Astrocyte (in vitro differentiated cells and primary cell): Measurements from ENCODE around the gene PRDM8. TPM values are rescaled to one million over a fixed set of nuclear protein-coding genes. Genes with fewer than 3 reads are reported as not detected.

ENCODE experiments used
- DNase-seq: peaks from one replicate; pipeline ENCODE4 v3.0.0-alpha.2; 2010; ENCODE audit warnings: low read depth
- FAIRE-seq: peaks from 2 replicates; lab custom pipeline; 2011; peaks lifted over from hg19 to GRCh38; lab: Jason Lieb, UNC
- H2AFZ ChIP-seq: 2 replicates; pipeline ENCODE4 v1.6.0; 2012; ENCODE audit warnings: low read depth, low read length, inconsistent platforms
- H3K27ac ChIP-seq: 2 replicates; pipeline ENCODE4 v1.5.1; 2011; ENCODE audit warnings: low read depth, low read length, inconsistent platforms
- H3K27me3 ChIP-seq: 2 replicates; pipeline ENCODE4 v1.6.0; 2011; ENCODE audit warnings: low read length, inconsistent platforms; ENCODE audit not compliant: insufficient read depth
- H3K36me3 ChIP-seq: 2 replicates; pipeline ENCODE4 v1.5.1; 2011; ENCODE audit warnings: low read length, inconsistent platforms; ENCODE audit not compliant: insufficient read depth
- H3K4me1 ChIP-seq: 2 replicates; pipeline ENCODE4 v1.5.1; 2011; ENCODE audit warnings: low read length, inconsistent platforms; ENCODE audit not compliant: insufficient read depth
- H3K4me2 ChIP-seq: 2 replicates; pipeline ENCODE4 v1.6.0; 2012; ENCODE audit warnings: low read length, inconsistent platforms
- H3K4me3 ChIP-seq: 2 replicates; pipeline ENCODE4 v1.5.1; 2011; ENCODE audit warnings: low read depth, mild to moderate bottlenecking, low read length, inconsistent platforms; ENCODE audit not compliant: insufficient read depth
- H3K79me2 ChIP-seq: 2 replicates; pipeline ENCODE4 v1.6.0; 2012; ENCODE audit warnings: mild to moderate bottlenecking, low read length, inconsistent platforms; ENCODE audit not compliant: insufficient read depth
- H3K9ac ChIP-seq: 2 replicates; pipeline ENCODE4 v1.6.0; 2012; ENCODE audit warnings: mild to moderate bottlenecking, low read length, inconsistent platforms
- H3K9me3 ChIP-seq: 2 replicates; pipeline ENCODE4 v1.5.1; 2012; ENCODE audit warnings: low read depth, mild to moderate bottlenecking, low read length, inconsistent platforms; ENCODE audit not compliant: insufficient read depth
- H4K20me1 ChIP-seq: 2 replicates; pipeline ENCODE4 v1.6.0; 2012; ENCODE audit warnings: low read length, inconsistent platforms; ENCODE audit not compliant: insufficient read depth
- H3K27ac Mint-ChIP-seq: one replicate; pipeline ENCODE4 v1.8.0; 2021; ENCODE audit warnings: mild to moderate bottlenecking, mixed read lengths; ENCODE audit not compliant: unreplicated experiment
- H3K27me3 Mint-ChIP-seq: one replicate; pipeline ENCODE4 v1.8.0; 2021; ENCODE audit warnings: low read depth, mixed read lengths; ENCODE audit not compliant: unreplicated experiment
- H3K36me3 Mint-ChIP-seq: one replicate; pipeline ENCODE4 v1.8.0; 2021; ENCODE audit warnings: low read depth, mixed read lengths; ENCODE audit not compliant: unreplicated experiment
- H3K4me1 Mint-ChIP-seq: one replicate; pipeline ENCODE4 v1.8.0; 2021; ENCODE audit warnings: low read depth, mixed read lengths; ENCODE audit not compliant: unreplicated experiment
- H3K4me3 Mint-ChIP-seq: one replicate; pipeline ENCODE4 v1.8.0; 2021; ENCODE audit warnings: mild to moderate bottlenecking, moderate library complexity, mixed read lengths; ENCODE audit not compliant: unreplicated experiment
- H3K9me3 Mint-ChIP-seq: one replicate; pipeline ENCODE4 v1.8.0; 2021; ENCODE audit warnings: mild to moderate bottlenecking, mixed read lengths; ENCODE audit not compliant: unreplicated experiment
- EZH2 ChIP-seq: IDR thresholded peaks from 2 replicates; pipeline ENCODE4 v1.6.1; 2012; ENCODE audit warnings: mild to moderate bottlenecking, low read length, inconsistent platforms; ENCODE audit not compliant: insufficient read depth
- total RNA-seq: library from RNA; stranded (reverse); gene quantifications from 2 replicates; pipeline ENCODE4 v1.2.1, GENCODE V29; 2021
- TF ChIP-seq, protein P1 (sequence below): IDR thresholded peaks from 2 replicates; pipeline ENCODE4 v1.5.1; 2011; ENCODE audit warnings: low read depth, mild to moderate bottlenecking, inconsistent platforms, low read length, moderate library complexity; ENCODE audit not compliant: insufficient read depth

The PRDM8 gene
- total RNA-seq, 1 donor from 2014 or later: 0.25 TPM

DNA sequence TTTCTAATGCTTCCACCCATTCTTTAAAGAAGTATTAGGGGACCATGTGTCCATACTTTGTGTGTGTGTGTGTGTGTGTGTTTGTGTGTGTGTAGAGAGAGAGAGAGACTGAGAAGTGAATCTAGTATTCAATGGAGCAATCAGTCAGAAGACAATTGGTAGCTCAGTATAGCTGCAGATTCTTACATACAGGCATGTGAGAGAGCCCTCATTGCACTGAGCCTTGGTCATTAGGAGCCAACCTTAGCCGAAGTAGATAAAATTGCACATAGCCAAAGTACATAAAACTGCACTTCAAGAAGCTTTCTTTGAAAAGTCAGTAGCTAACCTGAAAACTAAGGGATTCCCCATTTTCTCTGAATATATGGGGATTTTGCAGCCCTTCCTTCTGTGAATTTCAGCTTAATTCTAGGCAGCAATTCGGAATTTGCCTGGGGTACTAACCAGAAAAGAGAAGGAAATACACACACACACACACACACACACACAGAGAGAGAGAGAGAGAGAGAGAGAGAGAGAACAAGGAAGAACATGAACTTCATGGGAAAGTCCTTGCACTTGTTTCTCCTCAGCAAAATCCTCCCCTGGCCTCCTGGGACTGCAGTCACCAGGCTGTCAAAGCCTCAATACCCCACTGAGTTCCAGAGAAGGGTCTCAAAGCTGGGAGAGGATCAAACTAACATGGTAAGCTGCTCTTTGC lies 1.7 kb upstream of the PRDM8 start:
- no peaks in the 10 kb centered on the region for H3K9me3 ChIP-seq
- Mint-ChIP-seq H3K4me1 (no peaks in the 10 kb centered on the region), H3K9me3 (no peaks in the 10 kb centered on the region), H3K27ac (no peak overlapping the region), H3K4me3 (no peak overlapping the region), H3K27me3 (peaks cover 96% of the 10 kb centered on the region), H3K36me3 (no peaks in the 10 kb centered on the region)
- no peaks in the 10 kb centered on the region for H3K79me2 ChIP-seq
- peaks cover 46% of the 10 kb centered on the region for H3K27me3 ChIP-seq
- peaks cover 7% of the 10 kb centered on the region for H3K4me1 ChIP-seq
- DNase-seq (no peak), FAIRE-seq (no peak)
- H4K20me1 ChIP-seq: no peaks in the 10 kb centered on the region
- H3K4me2 ChIP-seq: peak overlapping the region; percentile 88
- H3K36me3 ChIP-seq: no peaks in the 10 kb centered on the region
- no peak overlapping the region for H3K27ac ChIP-seq
- H3K4me3 ChIP-seq: no peak overlapping the region
- H3K9ac ChIP-seq: no peak overlapping the region
- H2AFZ ChIP-seq: no peak overlapping the region
- TF ChIP-seq, protein P1, sequence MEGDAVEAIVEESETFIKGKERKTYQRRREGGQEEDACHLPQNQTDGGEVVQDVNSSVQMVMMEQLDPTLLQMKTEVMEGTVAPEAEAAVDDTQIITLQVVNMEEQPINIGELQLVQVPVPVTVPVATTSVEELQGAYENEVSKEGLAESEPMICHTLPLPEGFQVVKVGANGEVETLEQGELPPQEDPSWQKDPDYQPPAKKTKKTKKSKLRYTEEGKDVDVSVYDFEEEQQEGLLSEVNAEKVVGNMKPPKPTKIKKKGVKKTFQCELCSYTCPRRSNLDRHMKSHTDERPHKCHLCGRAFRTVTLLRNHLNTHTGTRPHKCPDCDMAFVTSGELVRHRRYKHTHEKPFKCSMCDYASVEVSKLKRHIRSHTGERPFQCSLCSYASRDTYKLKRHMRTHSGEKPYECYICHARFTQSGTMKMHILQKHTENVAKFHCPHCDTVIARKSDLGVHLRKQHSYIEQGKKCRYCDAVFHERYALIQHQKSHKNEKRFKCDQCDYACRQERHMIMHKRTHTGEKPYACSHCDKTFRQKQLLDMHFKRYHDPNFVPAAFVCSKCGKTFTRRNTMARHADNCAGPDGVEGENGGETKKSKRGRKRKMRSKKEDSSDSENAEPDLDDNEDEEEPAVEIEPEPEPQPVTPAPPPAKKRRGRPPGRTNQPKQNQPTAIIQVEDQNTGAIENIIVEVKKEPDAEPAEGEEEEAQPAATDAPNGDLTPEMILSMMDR: no peak
- no peak for TF ChIP-seq EZH2

DNA sequence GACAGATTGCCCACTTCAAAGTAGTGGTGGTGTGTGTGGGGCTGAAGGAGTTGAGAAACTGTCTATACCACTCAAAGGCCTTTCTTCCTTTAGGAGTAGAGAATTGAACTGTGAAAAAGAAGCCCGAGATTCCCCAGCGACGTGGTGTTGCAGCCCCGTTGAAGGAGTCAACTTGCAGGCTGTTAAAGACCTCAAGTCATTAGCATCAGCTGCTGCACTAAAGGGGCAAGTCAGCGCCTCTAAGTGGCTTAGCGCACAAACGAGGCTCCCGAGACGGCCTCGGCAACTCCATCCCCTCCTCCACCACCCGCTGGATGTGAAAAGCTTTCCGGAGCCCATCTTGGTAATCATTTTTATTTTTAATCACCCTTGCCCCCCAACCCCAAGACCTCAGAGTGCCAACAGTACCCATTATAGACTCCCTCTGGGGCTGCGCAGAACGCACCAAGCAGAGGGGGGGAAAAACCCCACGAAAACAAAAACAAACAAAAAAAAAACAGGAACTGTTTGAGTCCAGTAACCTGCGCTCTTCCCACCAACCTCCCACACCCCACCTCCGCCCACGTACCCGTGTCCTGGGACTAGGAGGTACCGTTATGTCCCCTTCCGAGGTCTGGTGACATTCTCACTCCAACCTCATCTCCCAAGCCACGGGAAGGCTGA lies 913 bp upstream of the PRDM8 start:
- Mint-ChIP-seq H3K36me3 (no peaks in the 10 kb centered on the region), H3K4me3 (no peak overlapping the region), H3K4me1 (no peaks in the 10 kb centered on the region), H3K27ac (no peak overlapping the region), H3K27me3 (peaks cover 96% of the 10 kb centered on the region), H3K9me3 (no peaks in the 10 kb centered on the region)
- Histone ChIP-seq H3K36me3 (no peaks in the 10 kb centered on the region), H3K79me2 (no peaks in the 10 kb centered on the region), H2AFZ (peak overlapping the region; percentile 60), H3K4me3 (peak overlapping the region; percentile 60), H3K27ac (no peak overlapping the region), H4K20me1 (no peaks in the 10 kb centered on the region), H3K9me3 (no peaks in the 10 kb centered on the region), H3K27me3 (peaks cover 47% of the 10 kb centered on the region), H3K9ac (peak overlapping the region; percentile 8), H3K4me1 (peaks cover 7% of the 10 kb centered on the region), H3K4me2 (peak overlapping the region; percentile 88)
- FAIRE-seq: no peak
- TF ChIP-seq, protein P1: no peak
- no peak for TF ChIP-seq EZH2
- no peak for DNase-seq
